Measurements from ENCODE around the gene TUBA4B.
A peak's percentile ranks its signal among the peaks of the same experiment; 100 is the strongest.
"Not testable (repeated sequence)": the region's sequence is repeated elsewhere in the genome, so short reads cannot be mapped to it uniquely, and the experiment has no call there.

The TUBA4B gene

GRCh38 chr2:219285373-219285735 lies 32.3 kb downstream of the TUBA4B start:
- peaks cover 10% of the 10 kb centered on the region for H3K36me3 Mint-ChIP-seq (ENCODE audit: low read depth)
- H3K27me3 Mint-ChIP-seq (ENCODE audit: low read depth, poor library complexity), result peaks cover 10% of the 10 kb centered on the region
- no peak overlapping the region for H3K4me3 Mint-ChIP-seq
- TF ChIP-seq CTCF (IDR thresholded peaks at IDR 0.05), result no peak
- peaks cover 40% of the 10 kb centered on the region for H3K4me1 Mint-ChIP-seq
- no peak overlapping the region for H3K27ac Mint-ChIP-seq
- DNase-seq, result no peak
- H3K9me3 Mint-ChIP-seq, result no peaks in the 10 kb centered on the region

DNA sequence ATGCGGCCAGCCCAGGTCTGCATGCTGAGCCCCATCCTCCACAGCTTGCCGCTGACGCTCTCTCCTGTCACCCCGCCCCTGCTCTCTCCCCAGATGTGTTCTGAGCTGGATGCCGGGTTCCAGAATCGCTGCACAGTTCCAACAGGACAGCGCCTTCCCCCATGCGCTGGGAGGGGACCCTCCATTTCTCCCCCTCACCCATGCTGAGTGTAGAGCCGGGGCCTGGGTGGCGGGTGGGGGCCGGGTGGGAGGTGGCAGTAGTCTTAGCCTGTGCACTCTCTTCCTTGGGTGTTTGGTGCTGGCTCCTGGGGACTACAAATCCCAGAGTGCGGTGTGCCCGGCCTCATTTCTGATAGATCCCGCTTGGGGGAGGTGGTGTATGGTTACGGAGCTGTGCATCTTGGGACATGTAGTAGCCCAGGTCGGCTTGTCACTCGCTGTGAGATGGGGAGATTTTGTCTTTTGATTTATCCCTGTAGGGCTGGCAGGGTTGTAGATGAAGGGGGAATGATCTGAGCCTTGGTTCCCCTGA lies 32.9 kb downstream of the TUBA4B start:
- H3K27me3 Mint-ChIP-seq (ENCODE audit: low read depth, poor library complexity), result peaks cover 7% of the 10 kb centered on the region
- H3K27ac Mint-ChIP-seq, result no peak overlapping the region
- peaks cover 34% of the 10 kb centered on the region for H3K4me1 Mint-ChIP-seq
- H3K9me3 Mint-ChIP-seq, result no peaks in the 10 kb centered on the region
- peaks cover 10% of the 10 kb centered on the region for H3K36me3 Mint-ChIP-seq (ENCODE audit: low read depth)
- peak; percentile 72 for DNase-seq
- no peak for TF ChIP-seq CTCF (IDR thresholded peaks at IDR 0.05)
- no peak overlapping the region for H3K4me3 Mint-ChIP-seq

DNA sequence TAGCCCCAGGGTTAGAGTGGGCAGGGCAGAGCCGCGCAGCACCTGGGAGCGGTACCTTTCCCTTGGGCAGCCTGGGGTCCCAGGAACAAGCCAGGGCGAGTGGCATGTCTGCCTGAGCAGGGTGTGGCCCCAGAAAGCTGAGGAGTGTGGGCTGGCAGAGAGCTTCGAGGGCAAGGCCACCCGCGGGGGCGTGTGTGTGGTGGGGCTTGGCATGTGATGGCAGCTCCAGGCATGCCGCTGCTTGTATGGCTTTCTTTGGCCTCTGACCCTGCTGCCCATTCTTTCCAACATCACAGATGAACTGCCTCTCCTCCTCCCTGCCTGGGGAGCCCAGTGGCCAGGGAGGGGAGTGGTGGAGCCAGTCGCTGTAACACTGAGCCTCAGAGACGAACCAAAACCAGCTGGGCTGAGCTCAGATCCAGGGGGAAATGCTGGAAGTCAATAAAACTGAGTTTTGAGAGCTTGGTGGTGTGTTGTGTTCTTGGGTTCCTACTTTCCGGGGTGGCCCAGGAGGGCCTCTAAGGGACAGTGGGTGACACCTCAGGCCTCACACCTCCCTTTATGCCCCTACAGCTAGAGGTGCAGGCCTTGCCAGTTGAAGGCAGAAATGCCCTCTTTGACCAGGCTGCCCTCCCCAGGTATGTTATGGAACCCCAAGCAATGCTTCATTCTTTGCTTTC lies 33.5 kb downstream of the TUBA4B start:
- Mint-ChIP-seq H3K9me3 (no peaks in the 10 kb centered on the region), H3K27me3 (ENCODE audit: low read depth, poor library complexity) (peaks cover 7% of the 10 kb centered on the region), H3K4me3 (no peak overlapping the region), H3K4me1 (peaks cover 28% of the 10 kb centered on the region), H3K36me3 (ENCODE audit: low read depth) (peaks cover 10% of the 10 kb centered on the region), H3K27ac (no peak overlapping the region)
- no peak for TF ChIP-seq CTCF (IDR thresholded peaks at IDR 0.05)
- DNase-seq, result no peak

- H3K4me1 Mint-ChIP-seq, result peaks cover 23% of the 10 kb centered on the region
- H3K9me3 Mint-ChIP-seq; H3K27ac Mint-ChIP-seq; DNase-seq; H3K36me3 Mint-ChIP-seq (ENCODE audit: low read depth); H3K4me3 Mint-ChIP-seq: not testable (repeated sequence)
- peaks cover 11% of the 10 kb centered on the region for H3K27me3 Mint-ChIP-seq (ENCODE audit: low read depth, poor library complexity)
Observed at GRCh38 chr2:219287116-219287440, 34.0 kb downstream of the TUBA4B start.

GRCh38 chr2:219287580-219288265 lies 34.7 kb downstream of the TUBA4B start:
- Mint-ChIP-seq H3K27me3 (ENCODE audit: low read depth, poor library complexity) (peaks cover 17% of the 10 kb centered on the region), H3K27ac (peak overlapping the region; percentile 39), H3K36me3 (ENCODE audit: low read depth) (peaks cover 6% of the 10 kb centered on the region), H3K4me3 (no peak overlapping the region), H3K9me3 (no peaks in the 10 kb centered on the region), H3K4me1 (peaks cover 20% of the 10 kb centered on the region)
- TF ChIP-seq CTCF (IDR thresholded peaks at IDR 0.05), result no peak
- DNase-seq, result no peak

DNA sequence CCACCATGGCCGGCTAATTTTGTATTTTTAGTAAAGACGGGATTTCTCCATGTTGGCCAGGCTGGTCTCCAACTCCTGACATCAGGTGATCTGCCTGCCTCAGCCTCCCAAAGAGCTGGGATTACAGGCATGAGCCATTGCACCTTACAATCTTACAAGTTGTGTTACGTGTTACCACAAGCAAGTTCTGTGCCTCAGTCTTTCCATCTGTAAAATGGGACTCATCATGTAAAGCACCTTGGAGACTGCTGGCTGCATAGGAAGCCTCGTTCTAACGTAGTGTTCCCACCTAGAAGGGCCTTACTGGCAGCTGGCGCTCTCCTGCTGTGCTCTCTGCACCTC lies 36.1 kb downstream of the TUBA4B start:
- H3K36me3 Mint-ChIP-seq (ENCODE audit: low read depth), result no peaks in the 10 kb centered on the region
- H3K4me3 Mint-ChIP-seq, result no peak overlapping the region
- no peak for TF ChIP-seq CTCF (IDR thresholded peaks at IDR 0.05)
- no peak overlapping the region for H3K27ac Mint-ChIP-seq
- no peaks in the 10 kb centered on the region for H3K9me3 Mint-ChIP-seq
- H3K4me1 Mint-ChIP-seq, result peaks cover 20% of the 10 kb centered on the region
- peaks cover 32% of the 10 kb centered on the region for H3K27me3 Mint-ChIP-seq (ENCODE audit: low read depth, poor library complexity)
- DNase-seq, result no peak

Measured in nephron progenitor cell (in vitro differentiated cells).